ENCODE measurements around the gene FMNL1.

DNA sequence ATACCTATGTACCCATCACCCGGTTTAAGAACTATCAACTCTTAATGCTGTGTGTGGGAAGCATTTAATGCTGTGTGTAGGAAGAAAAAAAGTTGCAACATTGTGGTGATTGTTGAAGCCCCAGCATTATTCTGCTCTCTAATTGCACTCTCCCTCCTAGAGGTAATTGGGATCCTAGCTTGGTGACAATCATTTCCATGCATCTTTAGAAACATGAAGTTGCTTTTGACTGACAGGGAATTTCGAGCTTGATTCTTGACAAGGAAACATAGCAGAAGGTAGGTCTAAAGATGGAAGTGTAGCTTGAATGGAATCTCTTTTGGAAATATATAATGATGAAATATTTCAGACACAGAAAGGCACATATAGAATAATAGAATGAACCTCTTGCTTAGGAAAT lies 32.7 kb upstream of the FMNL1 start:
- TF ChIP-seq POLR2AphosphoS5 (IDR thresholded peaks at IDR 0.05) (no peak), POLR2A (IDR thresholded peaks at IDR 0.05) (no peak), EP300 (IDR thresholded peaks at IDR 0.05) (no peak)
- TF ChIP-seq, protein P1, sequence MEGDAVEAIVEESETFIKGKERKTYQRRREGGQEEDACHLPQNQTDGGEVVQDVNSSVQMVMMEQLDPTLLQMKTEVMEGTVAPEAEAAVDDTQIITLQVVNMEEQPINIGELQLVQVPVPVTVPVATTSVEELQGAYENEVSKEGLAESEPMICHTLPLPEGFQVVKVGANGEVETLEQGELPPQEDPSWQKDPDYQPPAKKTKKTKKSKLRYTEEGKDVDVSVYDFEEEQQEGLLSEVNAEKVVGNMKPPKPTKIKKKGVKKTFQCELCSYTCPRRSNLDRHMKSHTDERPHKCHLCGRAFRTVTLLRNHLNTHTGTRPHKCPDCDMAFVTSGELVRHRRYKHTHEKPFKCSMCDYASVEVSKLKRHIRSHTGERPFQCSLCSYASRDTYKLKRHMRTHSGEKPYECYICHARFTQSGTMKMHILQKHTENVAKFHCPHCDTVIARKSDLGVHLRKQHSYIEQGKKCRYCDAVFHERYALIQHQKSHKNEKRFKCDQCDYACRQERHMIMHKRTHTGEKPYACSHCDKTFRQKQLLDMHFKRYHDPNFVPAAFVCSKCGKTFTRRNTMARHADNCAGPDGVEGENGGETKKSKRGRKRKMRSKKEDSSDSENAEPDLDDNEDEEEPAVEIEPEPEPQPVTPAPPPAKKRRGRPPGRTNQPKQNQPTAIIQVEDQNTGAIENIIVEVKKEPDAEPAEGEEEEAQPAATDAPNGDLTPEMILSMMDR (IDR thresholded peaks at IDR 0.05) = no peak

Data from upper lobe of left lung (tissue), 4 donors.